GM12874 (cell line): ENCODE measurements around the gene BEAN1.

ENCODE experiments used
- CTCF ChIP-seq: IDR thresholded peaks from 2 replicates; pipeline ENCODE4 v1.5.1; 2011; ENCODE audit warnings: low read depth, mild to moderate bottlenecking, control low read depth, low read length, moderate library complexity; ENCODE audit not compliant: insufficient read depth

BEAN1 gene

GRCh38 chr16:66522816-66523590, 95.9 kb downstream of the BEAN1 start:
- TF ChIP-seq CTCF: no peak

DNA sequence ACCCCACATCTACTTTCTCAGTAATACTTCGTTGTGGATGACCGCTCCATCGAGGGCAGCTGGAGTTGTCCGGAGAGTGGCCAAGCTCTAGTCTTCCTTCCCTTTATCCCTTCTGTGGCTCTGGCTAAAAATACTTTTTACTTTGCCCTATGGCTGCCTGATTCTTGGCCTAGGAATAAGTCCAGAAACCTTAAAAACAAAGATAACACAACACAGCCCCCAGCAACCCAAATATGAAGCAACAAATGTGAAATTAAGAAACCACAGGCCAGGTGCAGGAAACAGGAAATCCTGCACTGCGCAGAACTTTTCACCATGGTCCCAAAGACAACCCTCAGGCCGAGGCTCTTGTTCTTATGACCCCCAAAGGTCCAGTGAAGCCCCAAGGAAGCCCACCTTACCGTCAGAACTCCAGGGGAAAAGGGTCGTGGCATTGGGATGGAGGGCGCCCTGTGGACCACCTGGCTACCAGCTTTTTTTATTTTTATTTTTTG, 96.8 kb downstream of the BEAN1 start:
- no peak for TF ChIP-seq CTCF

- TF ChIP-seq CTCF: no peak
These were observed 97.6 kb downstream of the BEAN1 start for GRCh38 chr16:66524601-66525164.

GRCh38 chr16:66525396-66526180, 98.5 kb downstream of the BEAN1 start:
- TF ChIP-seq CTCF: no peak

GRCh38 chr16:66528294-66528693, 101.2 kb downstream of the BEAN1 start:
- no peak for TF ChIP-seq CTCF

DNA sequence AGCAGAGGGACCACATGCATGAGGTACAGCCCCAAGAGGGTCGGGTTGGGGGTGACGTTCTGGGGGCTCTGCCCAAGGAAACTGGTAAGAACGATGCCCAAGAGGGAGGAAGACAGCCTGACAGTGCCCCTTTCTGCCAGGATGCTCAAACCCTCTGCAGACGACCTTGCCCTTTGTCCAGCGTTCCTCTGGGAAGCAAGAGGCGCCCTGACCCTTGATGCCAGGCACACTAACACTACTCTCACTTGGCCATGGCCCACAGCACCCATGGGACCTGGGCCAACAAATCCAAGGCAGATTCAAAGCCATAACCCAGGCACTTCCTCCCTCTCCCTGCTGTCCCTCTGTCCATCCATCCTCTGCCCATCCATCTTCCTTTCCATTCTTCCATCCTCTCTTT, 102.4 kb downstream of the BEAN1 start:
- TF ChIP-seq CTCF: no peak
